ENCODE data around the gene E4F1.

DNA sequence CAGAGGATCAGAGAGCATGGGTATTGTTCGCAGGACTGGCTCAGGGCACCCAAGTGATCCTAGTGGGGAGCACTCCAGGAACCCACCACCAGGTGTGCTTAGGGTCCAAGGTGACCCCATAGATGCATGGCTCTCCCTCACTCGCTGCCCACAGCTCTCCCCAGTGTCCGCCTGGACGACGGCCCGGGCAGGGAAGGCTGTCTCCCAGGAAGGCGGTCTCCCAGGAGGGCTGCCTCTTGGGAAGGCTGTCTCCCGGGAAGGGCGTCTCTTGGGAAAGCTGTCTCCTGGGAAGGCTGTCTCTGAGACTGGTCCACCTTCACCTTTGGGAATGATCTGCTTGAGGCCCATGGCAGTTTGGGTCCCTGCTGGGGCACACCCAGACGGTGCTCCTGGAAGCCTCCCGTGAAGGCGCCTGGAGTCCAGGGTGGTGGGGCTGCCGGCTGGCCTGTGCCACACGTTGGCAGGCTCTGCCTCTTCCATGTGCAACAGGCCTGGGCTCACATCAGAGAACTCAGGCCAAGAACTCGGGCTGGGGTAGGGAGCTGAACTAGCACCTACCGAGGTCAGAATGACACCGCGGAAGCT, 23.0 kb downstream of the E4F1 start:
- TF ChIP-seq, protein P1, sequence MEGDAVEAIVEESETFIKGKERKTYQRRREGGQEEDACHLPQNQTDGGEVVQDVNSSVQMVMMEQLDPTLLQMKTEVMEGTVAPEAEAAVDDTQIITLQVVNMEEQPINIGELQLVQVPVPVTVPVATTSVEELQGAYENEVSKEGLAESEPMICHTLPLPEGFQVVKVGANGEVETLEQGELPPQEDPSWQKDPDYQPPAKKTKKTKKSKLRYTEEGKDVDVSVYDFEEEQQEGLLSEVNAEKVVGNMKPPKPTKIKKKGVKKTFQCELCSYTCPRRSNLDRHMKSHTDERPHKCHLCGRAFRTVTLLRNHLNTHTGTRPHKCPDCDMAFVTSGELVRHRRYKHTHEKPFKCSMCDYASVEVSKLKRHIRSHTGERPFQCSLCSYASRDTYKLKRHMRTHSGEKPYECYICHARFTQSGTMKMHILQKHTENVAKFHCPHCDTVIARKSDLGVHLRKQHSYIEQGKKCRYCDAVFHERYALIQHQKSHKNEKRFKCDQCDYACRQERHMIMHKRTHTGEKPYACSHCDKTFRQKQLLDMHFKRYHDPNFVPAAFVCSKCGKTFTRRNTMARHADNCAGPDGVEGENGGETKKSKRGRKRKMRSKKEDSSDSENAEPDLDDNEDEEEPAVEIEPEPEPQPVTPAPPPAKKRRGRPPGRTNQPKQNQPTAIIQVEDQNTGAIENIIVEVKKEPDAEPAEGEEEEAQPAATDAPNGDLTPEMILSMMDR (IDR thresholded peaks at IDR 0.05), result no peak
- no peak for TF ChIP-seq POLR2A (IDR thresholded peaks at IDR 0.05)

All from testis (tissue), 2 donors.